22Rv1 (cell line): ENCODE results near the gene TBX5.

Source experiments
- H3K27ac ChIP-seq: fragments of 450-650 bp; 2 replicates; pipeline ENCODE4 v1.5.1; 2017
- ZFX ChIP-seq: fragments of 450-650 bp; IDR thresholded peaks from 2 replicates; pipeline ENCODE4 v1.6.1; 2017; ENCODE audit warnings: antibody characterized with exemption, borderline replicate concordance
- TF ChIP-seq, protein P1 (sequence below): fragments of 450-650 bp; IDR thresholded peaks from 2 replicates; pipeline ENCODE4 v1.5.1; 2017; ENCODE audit warnings: mild to moderate bottlenecking

The TBX5 gene

DNA sequence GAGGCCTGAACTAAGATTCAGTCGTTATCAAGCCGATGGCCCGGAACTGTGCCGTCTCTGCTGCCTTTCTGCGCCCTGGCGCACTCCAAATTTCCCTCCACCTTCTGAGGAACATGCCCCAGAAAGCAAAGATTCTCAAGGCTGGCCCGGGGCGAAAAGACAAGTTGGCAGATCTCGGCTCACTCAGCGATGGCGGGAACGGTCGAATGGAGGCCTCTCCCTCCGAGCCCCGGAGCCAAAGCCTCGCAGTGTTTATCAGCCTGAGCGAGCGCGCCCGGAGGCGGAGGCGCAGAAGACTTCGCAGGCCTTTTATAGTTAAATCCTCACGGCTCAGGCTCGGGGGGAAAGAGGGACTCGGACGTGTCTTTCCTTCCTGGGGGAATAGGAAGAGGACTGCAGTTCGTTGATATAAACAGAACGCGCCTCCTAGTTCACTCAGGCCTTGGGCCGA, 5.6 kb downstream of the TBX5 start:
- H3K27ac ChIP-seq = no peak overlapping the region
- TF ChIP-seq ZFX = no peak
- TF ChIP-seq, protein P1, sequence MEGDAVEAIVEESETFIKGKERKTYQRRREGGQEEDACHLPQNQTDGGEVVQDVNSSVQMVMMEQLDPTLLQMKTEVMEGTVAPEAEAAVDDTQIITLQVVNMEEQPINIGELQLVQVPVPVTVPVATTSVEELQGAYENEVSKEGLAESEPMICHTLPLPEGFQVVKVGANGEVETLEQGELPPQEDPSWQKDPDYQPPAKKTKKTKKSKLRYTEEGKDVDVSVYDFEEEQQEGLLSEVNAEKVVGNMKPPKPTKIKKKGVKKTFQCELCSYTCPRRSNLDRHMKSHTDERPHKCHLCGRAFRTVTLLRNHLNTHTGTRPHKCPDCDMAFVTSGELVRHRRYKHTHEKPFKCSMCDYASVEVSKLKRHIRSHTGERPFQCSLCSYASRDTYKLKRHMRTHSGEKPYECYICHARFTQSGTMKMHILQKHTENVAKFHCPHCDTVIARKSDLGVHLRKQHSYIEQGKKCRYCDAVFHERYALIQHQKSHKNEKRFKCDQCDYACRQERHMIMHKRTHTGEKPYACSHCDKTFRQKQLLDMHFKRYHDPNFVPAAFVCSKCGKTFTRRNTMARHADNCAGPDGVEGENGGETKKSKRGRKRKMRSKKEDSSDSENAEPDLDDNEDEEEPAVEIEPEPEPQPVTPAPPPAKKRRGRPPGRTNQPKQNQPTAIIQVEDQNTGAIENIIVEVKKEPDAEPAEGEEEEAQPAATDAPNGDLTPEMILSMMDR = no peak

- TF ChIP-seq, protein P1 = no peak
- no peak for TF ChIP-seq ZFX
- no peak overlapping the region for H3K27ac ChIP-seq
Measured at GRCh38 chr12:114399664-114400211, 6.2 kb downstream of the TBX5 start.

DNA sequence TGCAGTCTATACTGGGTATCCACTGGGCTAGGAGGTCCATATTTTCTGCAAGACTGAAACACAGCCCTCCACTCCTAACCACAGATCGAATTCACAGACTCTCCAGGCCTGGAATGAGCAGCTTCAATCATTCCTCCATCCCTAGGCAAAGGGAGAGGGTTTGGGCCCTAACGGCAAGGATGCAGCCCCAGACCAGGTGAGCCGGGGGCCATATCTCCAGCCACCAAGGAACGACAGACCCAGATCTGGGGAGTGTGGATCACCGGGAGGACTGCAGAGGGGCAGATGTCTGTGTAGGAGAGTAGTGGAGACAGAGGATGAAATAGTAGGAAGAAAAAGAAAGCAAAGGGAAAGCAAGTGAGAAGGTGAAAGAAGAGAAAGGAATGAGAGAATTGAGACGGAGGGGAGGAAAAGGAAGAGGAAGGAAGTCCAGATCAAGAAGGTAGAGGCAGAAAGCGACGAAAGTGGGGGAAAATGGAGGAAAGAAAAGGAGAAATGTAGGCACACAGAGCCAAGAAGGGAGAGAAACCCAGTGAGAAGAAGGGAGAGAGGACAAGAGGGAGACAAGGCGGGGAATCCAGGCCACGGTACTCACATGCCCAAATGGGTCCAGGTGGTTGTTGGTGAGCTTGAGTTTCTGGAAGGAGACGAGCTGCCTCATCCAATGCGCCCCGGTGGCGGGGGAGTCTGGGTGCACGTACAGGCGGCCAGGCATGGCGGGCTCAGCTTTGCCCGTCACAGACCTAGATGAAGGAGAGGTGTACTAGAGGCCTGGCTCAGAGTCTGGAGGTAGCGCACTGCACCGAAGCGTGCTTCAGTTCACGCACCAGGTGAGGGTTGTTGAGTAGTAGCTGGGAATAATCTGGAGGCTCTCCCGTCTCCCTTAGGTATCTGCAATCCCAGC, 7.7 kb downstream of the TBX5 start:
- no peak for TF ChIP-seq ZFX
- TF ChIP-seq, protein P1 = no peak
- H3K27ac ChIP-seq = no peak overlapping the region

GRCh38 chr12:114396869-114397719, 8.8 kb downstream of the TBX5 start:
- H3K27ac ChIP-seq = no peak overlapping the region
- no peak for TF ChIP-seq ZFX
- TF ChIP-seq, protein P1 = no peak

GRCh38 chr12:114396153-114396868, 9.6 kb downstream of the TBX5 start:
- TF ChIP-seq, protein P1 = no peak
- TF ChIP-seq ZFX = no peak
- H3K27ac ChIP-seq = no peak overlapping the region

- H3K27ac ChIP-seq = no peak overlapping the region
- TF ChIP-seq, protein P1 = no peak
- no peak for TF ChIP-seq ZFX
Measured at GRCh38 chr12:114395755-114396152, 10.2 kb downstream of the TBX5 start.
